Measurements from ENCODE around the gene GNG12. TPM values are rescaled to one million over a fixed set of nuclear protein-coding genes. Genes with fewer than 3 reads are reported as not detected.
A peak's percentile ranks its signal among the peaks of the same experiment; 100 is the strongest.

Gene GNG12
- total and polyA plus RNA-seq, 8 donors = 7.3 to 39.8 (median 21.1) TPM

DNA sequence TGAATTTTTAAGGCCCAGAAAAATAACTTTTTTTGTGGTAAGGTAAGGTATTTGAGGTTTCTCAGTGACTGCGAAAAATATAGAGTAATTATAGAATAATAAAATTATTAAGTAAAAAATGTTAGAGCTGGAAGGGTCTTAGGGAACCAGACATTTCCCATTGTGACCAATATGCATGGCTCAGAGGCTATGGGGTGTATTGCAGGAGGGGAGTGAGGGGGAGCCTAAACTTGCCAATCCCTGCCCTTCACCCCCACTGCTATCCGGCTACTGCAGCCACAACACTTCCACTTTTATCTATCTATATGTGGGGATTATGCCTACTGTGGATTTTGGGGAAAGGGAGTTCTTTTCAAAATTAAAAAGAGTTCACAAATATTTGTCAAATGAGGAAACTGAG is 155.9 kb downstream of the GNG12 start:
- 89% methylated on average over 2 of the region's 2 CpGs for WGBS, 2 donors
- no peak for ATAC-seq
- Histone ChIP-seq H3K27me3 (no peaks in the 10 kb centered on the region), H3K9me3 (no peaks in the 10 kb centered on the region), H3K4me1 (peaks cover 0 to 4% (median 1%) of the 10 kb centered on the region in 3 donors), H3K36me3 (no peaks in the 10 kb centered on the region), H3K27ac (no peak overlapping the region), H3K4me3 (no peak overlapping the region)
- TF ChIP-seq, protein P1, sequence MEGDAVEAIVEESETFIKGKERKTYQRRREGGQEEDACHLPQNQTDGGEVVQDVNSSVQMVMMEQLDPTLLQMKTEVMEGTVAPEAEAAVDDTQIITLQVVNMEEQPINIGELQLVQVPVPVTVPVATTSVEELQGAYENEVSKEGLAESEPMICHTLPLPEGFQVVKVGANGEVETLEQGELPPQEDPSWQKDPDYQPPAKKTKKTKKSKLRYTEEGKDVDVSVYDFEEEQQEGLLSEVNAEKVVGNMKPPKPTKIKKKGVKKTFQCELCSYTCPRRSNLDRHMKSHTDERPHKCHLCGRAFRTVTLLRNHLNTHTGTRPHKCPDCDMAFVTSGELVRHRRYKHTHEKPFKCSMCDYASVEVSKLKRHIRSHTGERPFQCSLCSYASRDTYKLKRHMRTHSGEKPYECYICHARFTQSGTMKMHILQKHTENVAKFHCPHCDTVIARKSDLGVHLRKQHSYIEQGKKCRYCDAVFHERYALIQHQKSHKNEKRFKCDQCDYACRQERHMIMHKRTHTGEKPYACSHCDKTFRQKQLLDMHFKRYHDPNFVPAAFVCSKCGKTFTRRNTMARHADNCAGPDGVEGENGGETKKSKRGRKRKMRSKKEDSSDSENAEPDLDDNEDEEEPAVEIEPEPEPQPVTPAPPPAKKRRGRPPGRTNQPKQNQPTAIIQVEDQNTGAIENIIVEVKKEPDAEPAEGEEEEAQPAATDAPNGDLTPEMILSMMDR (IDR thresholded peaks at IDR 0.05) = no peak
- intact Hi-C loops (cut with DNase I) = no loop called here
- FAIRE-seq = no peak
- DNase-seq = no peak

DNA sequence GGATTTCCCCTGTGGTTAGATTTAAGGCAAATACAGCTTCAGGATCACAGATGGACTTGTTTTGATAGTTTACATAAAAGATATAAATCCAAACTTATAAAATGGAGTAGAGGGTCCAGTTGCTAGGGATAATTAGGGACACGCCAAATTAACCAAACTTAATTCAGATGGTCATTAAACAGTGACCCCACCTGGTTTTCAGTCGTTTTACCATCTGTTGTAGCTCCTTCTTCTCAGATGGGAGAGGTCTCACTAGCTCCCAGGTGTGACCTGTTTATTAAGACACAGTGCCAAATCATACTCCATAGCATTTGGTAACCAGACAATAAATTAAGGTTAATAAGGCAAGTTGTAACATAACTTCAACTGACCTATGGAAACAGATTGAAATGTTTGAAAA is 156.3 kb downstream of the GNG12 start:
- no peaks in the 10 kb centered on the region for H3K36me3 ChIP-seq
- H3K9me3 ChIP-seq = no peaks in the 10 kb centered on the region
- 53 to 63% methylated on average over 2 of the region's 2 CpGs for WGBS, 2 donors
- no peak overlapping the region for H3K27ac ChIP-seq
- no peak overlapping the region for H3K4me3 ChIP-seq
- no peaks in the 10 kb centered on the region for H3K27me3 ChIP-seq
- DNase-seq (no peak), FAIRE-seq (no peak), ATAC-seq (no peak)
- TF ChIP-seq, protein P1 (IDR thresholded peaks at IDR 0.05) = no peak
- H3K4me1 ChIP-seq = no peaks in the 10 kb centered on the region
- intact Hi-C loops (cut with DNase I) = no loop called here

DNA sequence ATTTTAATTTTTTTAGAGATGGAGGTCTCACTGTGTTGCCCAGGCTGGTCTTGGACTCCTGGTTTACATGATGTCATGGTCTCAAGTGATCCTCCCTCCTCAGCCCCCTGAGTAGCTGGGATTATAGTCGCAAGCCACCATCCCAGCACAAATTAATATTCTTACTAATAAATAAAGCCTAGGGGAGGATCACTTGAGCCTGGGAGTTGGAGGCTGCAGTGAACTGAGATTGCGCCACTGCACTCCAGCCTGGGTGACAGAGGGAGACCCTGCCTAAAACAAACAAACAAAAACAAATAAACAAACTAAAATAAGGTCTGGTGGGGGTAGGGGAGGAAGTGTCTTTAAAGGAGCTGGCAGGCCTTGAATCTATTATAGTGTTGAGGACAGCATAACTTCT is 157.0 kb downstream of the GNG12 start:
- H3K27me3 ChIP-seq = no peaks in the 10 kb centered on the region
- intact Hi-C loops (cut with DNase I) = no loop called here
- H3K4me1 ChIP-seq = no peaks in the 10 kb centered on the region
- ATAC-seq (no peak), DNase-seq (no peak), FAIRE-seq (no peak)
- H3K4me3 ChIP-seq = no peak overlapping the region
- WGBS, 2 donors = 92 to 95% methylated on average over 2 of the region's 2 CpGs
- no peaks in the 10 kb centered on the region for H3K36me3 ChIP-seq
- no peaks in the 10 kb centered on the region for H3K9me3 ChIP-seq
- TF ChIP-seq, protein P1 (IDR thresholded peaks at IDR 0.05) = no peak
- H3K27ac ChIP-seq = no peak overlapping the region

DNA sequence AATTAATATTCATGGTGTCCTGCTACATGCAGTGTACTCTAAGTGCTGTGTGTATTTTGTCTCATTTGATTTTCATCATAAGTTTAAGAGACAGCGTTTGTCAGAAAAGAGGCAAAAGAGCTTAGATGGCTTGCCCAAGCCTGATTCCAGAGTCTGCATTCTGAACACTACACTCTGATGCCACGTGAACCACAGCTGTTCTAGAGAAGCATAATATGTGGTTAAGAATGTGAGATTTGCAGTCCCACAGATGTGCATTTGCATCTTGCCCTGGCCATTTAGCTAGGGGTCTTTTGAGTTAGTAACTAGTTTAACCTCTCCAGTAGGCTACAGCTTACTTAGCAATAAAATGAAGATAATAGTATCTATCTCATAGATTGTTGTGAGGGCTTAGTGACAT is 157.5 kb downstream of the GNG12 start:
- ATAC-seq (no peak), DNase-seq (no peak), FAIRE-seq (no peak)
- TF ChIP-seq, protein P1 (IDR thresholded peaks at IDR 0.05) = no peak
- intact Hi-C loops (cut with DNase I) = no loop called here
- Histone ChIP-seq H3K4me3 (no peak overlapping the region), H3K27ac (no peak overlapping the region), H3K4me1 (no peaks in the 10 kb centered on the region), H3K9me3 (no peaks in the 10 kb centered on the region), H3K27me3 (no peaks in the 10 kb centered on the region), H3K36me3 (no peaks in the 10 kb centered on the region)
- 84 to 89% methylated on average over 2 of the region's 2 CpGs for WGBS, 2 donors

DNA sequence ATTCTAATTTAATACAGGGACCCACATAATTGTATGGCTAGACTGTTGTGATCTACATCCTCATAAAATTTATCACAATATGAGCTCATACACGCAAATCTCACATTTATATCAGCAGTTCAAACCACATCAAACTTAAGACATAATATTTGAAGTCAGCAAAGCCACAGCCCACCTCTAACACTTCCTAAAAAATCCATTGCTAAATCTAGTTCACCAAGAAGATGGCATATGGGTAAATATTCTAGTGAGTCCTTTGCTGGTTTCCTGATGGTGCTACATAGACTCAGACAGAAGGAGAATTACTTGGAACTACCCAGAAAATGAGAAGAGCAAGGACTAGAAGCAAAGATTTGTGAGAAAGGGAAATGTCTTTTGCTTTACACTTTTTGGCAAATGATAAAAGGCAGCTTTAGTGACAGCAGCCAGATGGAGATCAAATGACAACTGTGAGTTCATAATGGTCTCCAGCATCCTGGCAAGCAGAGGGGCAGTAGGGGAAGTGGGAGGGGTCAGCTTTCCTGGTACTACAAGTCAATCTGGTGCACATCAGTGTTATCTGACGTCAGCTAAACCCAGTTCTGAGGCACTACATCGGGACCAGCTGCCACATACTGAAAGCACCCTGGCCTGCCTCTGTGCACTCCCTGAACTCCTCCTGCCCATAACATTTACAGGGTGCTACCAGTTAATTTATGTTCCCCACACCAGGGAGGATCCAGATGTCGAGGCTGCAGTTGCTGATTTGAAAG is 158.8 kb downstream of the GNG12 start:
- Histone ChIP-seq H3K27me3 (no peaks in the 10 kb centered on the region), H3K4me3 (no peak overlapping the region), H3K27ac (no peak overlapping the region), H3K4me1 (no peaks in the 10 kb centered on the region), H3K36me3 (no peaks in the 10 kb centered on the region), H3K9me3 (no peaks in the 10 kb centered on the region)
- intact Hi-C loops (cut with DNase I) = no loop called here
- DNase-seq (no peak), ATAC-seq (peak in 1 of 4 donors; percentile 41), FAIRE-seq (no peak)
- 54 to 58% methylated on average over 4 of the region's 4 CpGs for WGBS, 2 donors
- TF ChIP-seq, protein P1 (IDR thresholded peaks at IDR 0.05) = no peak

Measured in pancreas (tissue), 10 donors.